ENCODE results near the gene GORASP2. TPM values are rescaled to one million over a fixed set of nuclear protein-coding genes. Genes with fewer than 3 reads are reported as not detected.

The GORASP2 gene
- total and polyA plus RNA-seq, 10 donors = 17.3 to 57.5 (median 50.6) TPM

DNA sequence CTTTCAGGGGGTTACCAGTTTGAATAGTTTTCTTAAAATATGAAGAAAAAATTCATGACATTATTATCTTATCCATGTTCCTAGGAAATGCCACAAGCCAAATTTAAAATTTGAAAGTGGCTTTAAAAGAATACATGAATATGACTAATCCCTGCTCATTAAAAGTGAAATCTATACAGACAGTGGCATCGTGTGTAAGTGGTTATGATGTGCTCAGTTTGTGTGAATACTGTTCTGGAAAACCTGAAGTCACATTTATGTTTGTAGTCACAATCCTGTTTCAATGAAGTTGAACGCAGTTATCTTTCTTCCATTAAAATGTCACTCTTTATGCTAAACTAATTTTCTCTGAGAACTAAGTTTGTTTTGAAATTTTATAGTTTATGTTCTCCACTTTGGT lies 75.8 kb downstream of the GORASP2 start:
- intact Hi-C loops (cut with DNase I; ENCODE audit: low total_unique reads) = no loop called here
- H3K9me3 ChIP-seq = no peaks in the 10 kb centered on the region
- H3K36me3 ChIP-seq = peaks cover 0 to 99% (median 53%) of the 10 kb centered on the region in 6 donors
- DNase-seq = no peak
- no peaks in the 10 kb centered on the region for H3K27me3 ChIP-seq (replicated peaks in 1 of 7)
- H3K27ac ChIP-seq = no peak overlapping the region
- no peak for TF ChIP-seq POLR2A (IDR thresholded peaks at IDR 0.05)
- TF ChIP-seq POLR2AphosphoS5 (IDR thresholded peaks at IDR 0.05) = no peak
- TF ChIP-seq CTCF (IDR thresholded peaks at IDR 0.05 in 8 of 11, conservative IDR thresholded peaks at IDR 0.05 in 3 of 11) = no peak
- WGBS, 5 donors = 81 to 94% (median 93%) methylated on average over 2 of the region's 2 CpGs
- no peak overlapping the region for H3K4me3 ChIP-seq
- H3K4me1 ChIP-seq = no peaks in the 10 kb centered on the region

GRCh38 chr2:171008550-171009205 lies 79.6 kb downstream of the GORASP2 start:
- Histone ChIP-seq H3K36me3 (peaks cover 0 to 99% (median 52%) of the 10 kb centered on the region in 6 donors), H3K27me3 (replicated peaks in 1 of 7) (no peaks in the 10 kb centered on the region), H3K4me1 (no peaks in the 10 kb centered on the region), H3K27ac (no peak overlapping the region), H3K4me3 (no peak overlapping the region), H3K9me3 (no peaks in the 10 kb centered on the region)
- intact Hi-C loops (cut with DNase I; ENCODE audit: low total_unique reads) = no loop called here
- TF ChIP-seq POLR2A (IDR thresholded peaks at IDR 0.05) = no peak
- TF ChIP-seq CTCF (IDR thresholded peaks at IDR 0.05 in 8 of 11, conservative IDR thresholded peaks at IDR 0.05 in 3 of 11) = no peak
- no peak for TF ChIP-seq POLR2AphosphoS5 (IDR thresholded peaks at IDR 0.05)
- DNase-seq = no peak
- WGBS, 5 donors = 67 to 88% (median 70%) methylated on average over 2 of the region's 2 CpGs

DNA sequence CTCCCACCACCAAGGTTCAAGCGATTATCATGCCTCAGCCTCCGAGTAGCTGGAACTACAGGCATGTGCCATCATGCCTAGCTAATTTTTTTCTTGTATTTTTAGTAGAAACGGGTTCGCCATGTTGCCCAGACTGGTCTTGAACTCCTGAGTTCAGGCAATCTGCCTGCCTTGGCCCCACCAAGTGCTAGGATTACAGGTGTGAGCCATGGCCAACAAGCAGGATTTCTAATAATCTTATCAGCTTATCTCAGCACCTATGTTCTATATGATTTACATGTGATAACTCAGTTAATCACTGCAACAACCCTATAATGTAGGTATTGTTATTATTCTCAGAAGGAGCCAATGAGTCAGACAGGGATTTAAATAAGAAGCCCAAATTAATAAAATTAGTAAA lies 80.3 kb downstream of the GORASP2 start:
- no peak overlapping the region for H3K27ac ChIP-seq
- WGBS, 5 donors = 96 to 98% (median 97%) methylated on average over 4 of the region's 4 CpGs
- peaks cover 0 to 99% (median 48%) of the 10 kb centered on the region in 6 donors for H3K36me3 ChIP-seq

More for the DNA sequence above, 80.3 kb downstream of the GORASP2 start:
- no peaks in the 10 kb centered on the region for H3K9me3 ChIP-seq
- no peaks in the 10 kb centered on the region for H3K27me3 ChIP-seq (replicated peaks in 1 of 7)
- TF ChIP-seq POLR2A (IDR thresholded peaks at IDR 0.05) (no peak), POLR2AphosphoS5 (IDR thresholded peaks at IDR 0.05) (no peak), CTCF (IDR thresholded peaks at IDR 0.05 in 8 of 11, conservative IDR thresholded peaks at IDR 0.05 in 3 of 11) (no peak)
- DNase-seq = no peak
- H3K4me3 ChIP-seq = no peak overlapping the region
- intact Hi-C loops (cut with DNase I; ENCODE audit: low total_unique reads) = no loop called here
- no peaks in the 10 kb centered on the region for H3K4me1 ChIP-seq
